Measurements from ENCODE around the gene HS3ST6. TPM values are rescaled to one million over a fixed set of nuclear protein-coding genes. Genes with fewer than 3 reads are reported as not detected.

HS3ST6 gene
- total and polyA plus RNA-seq, 9 of the 15 experiments (the other 6 are each of a cell fraction or from before 2014, with no cell fraction given) = not detected

DNA sequence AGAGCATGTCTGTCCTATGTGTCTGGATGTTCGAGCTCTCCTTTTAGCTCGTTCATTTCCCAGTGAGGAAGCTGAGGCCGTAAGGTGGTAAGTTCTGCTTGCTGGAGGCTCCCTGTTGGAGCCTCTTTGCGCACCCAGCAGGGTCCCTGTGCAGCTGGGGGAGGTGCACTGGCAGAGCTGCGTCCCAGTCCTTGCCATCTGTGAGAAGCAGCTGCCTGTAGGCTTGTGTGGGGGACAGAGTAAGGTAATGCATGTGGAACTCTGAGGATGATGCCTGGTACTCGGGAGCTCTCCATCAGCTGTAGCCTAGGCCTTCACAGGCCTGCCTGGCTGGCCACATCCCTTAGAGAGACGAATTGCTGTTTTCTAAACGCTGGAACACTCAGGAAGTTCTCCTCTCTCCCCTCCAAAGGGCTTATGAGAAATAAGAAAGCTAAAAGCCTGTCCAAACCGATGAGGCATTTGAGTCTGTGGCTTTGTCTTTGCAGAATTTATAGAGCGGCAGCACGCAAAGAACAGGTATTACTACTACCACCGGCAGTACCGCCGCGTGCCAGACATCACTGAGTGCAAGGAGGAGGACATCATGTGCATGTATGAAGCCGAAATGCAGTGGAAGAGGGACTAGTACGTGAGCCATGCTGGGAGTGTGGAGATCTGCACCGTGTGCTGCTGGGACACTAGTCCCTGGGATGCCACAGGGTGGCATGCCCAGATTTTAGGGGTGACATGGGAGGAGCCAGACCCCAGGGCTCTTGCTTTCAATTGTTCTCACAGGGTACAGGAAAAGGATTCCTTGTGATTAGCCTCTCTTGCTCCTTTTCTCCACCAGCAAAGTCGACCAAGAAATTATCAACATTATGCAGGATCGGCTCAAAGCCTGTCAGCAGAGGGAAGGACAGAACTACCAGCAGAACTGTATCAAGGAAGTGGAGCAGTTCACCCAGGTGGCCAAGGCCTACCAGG, 42.7 kb upstream of the HS3ST6 start (continued):
- TF ChIP-seq, protein P1, sequence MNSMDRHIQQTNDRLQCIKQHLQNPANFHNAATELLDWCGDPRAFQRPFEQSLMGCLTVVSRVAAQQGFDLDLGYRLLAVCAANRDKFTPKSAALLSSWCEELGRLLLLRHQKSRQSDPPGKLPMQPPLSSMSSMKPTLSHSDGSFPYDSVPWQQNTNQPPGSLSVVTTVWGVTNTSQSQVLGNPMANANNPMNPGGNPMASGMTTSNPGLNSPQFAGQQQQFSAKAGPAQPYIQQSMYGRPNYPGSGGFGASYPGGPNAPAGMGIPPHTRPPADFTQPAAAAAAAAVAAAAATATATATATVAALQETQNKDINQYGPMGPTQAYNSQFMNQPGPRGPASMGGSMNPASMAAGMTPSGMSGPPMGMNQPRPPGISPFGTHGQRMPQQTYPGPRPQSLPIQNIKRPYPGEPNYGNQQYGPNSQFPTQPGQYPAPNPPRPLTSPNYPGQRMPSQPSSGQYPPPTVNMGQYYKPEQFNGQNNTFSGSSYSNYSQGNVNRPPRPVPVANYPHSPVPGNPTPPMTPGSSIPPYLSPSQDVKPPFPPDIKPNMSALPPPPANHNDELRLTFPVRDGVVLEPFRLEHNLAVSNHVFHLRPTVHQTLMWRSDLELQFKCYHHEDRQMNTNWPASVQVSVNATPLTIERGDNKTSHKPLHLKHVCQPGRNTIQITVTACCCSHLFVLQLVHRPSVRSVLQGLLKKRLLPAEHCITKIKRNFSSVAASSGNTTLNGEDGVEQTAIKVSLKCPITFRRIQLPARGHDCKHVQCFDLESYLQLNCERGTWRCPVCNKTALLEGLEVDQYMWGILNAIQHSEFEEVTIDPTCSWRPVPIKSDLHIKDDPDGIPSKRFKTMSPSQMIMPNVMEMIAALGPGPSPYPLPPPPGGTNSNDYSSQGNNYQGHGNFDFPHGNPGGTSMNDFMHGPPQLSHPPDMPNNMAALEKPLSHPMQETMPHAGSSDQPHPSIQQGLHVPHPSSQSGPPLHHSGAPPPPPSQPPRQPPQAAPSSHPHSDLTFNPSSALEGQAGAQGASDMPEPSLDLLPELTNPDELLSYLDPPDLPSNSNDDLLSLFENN (IDR thresholded peaks at IDR 0.05; ENCODE audit: low read depth in 2 of 2, low read length in 2 of 2) = no peak
- TF ChIP-seq, protein P2, sequence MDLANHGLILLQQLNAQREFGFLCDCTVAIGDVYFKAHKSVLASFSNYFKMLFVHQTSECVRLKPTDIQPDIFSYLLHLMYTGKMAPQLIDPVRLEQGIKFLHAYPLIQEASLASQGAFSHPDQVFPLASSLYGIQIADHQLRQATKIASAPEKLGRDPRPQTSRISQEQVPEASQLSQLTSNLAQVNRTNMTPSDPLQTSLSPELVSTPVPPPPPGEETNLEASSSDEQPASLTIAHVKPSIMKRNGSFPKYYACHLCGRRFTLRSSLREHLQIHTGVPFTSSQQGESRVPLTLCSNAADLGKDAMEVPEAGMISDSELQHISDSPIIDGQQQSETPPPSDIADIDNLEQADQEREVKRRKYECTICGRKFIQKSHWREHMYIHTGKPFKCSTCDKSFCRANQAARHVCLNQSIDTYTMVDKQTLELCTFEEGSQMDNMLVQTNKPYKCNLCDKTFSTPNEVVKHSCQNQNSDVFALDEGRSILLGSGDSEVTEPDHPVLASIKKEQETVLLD (IDR thresholded peaks at IDR 0.05) = no peak
- peak; percentile 50 for TF ChIP-seq HNRNPLL (IDR thresholded peaks at IDR 0.05; ENCODE audit: low read depth, low read length, poor library complexity, severe bottlenecking)
- peak in 1 of 2 experiments; percentile 78; a peak in 2 of 4 replicates for TF ChIP-seq SIN3A (IDR thresholded peaks at IDR 0.05; ENCODE audit: borderline replicate concordance in 2 of 2, control insufficient read depth in 1 of 2, low read depth in 2 of 2, low read length in 2 of 2)
- no peak for TF ChIP-seq CBX2 (IDR thresholded peaks at IDR 0.05; ENCODE audit: insufficient read depth, low read length, poor library complexity, severe bottlenecking)
- 0 out of 2 replicates have a peak, but pooled peaks have one; percentile 22 for TF ChIP-seq ETV1 (tag; conservative IDR thresholded peaks at IDR 0.05; ENCODE audit: low read depth)
- TF ChIP-seq HDAC8 (tag; IDR thresholded peaks at IDR 0.05) = no peak
- 0 out of 2 replicates have a peak, but pooled peaks have one; percentile 26 for TF ChIP-seq SOX6 (IDR thresholded peaks at IDR 0.05)
- TF ChIP-seq, protein P3, sequence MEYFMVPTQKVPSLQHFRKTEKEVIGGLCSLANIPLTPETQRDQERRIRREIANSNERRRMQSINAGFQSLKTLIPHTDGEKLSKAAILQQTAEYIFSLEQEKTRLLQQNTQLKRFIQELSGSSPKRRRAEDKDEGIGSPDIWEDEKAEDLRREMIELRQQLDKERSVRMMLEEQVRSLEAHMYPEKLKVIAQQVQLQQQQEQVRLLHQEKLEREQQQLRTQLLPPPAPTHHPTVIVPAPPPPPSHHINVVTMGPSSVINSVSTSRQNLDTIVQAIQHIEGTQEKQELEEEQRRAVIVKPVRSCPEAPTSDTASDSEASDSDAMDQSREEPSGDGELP (CRISPR knock-in tag; IDR thresholded peaks at IDR 0.05; ENCODE audit: borderline replicate concordance) = peak; percentile 70
- peak; percentile 25 for TF ChIP-seq RBM39 (optimal IDR thresholded peaks at IDR 0.05; ENCODE audit: low read depth, low read length)
- no peak for TF ChIP-seq SMC3 (conservative IDR thresholded peaks at IDR 0.05; ENCODE audit: insufficient read depth, low read depth, low read length)
- peak; percentile 90; the same call in 1 of the 2 replicates for TF ChIP-seq ERF (CRISPR knock-in tag; IDR thresholded peaks at IDR 0.05)
